Fibroblast of lung (primary cell): Measurements from ENCODE around the gene DISP3. TPM values are rescaled to one million over a fixed set of nuclear protein-coding genes. Genes with fewer than 3 reads are reported as not detected.

Experiments used
- DNase-seq, 2 donors: peaks; one replicate each; pipeline versions ENCODE4 v3.0.0 to v3.0.0-alpha.2; 2010; ENCODE audit warnings: low read depth in 2 of 2
- H2AFZ ChIP-seq: 2 replicates; pipeline ENCODE4 v1.5.1; 2012; ENCODE audit warnings: low read length, control low read depth, inconsistent platforms
- H3K27ac ChIP-seq: 2 replicates; pipeline ENCODE4 v1.5.1; 2011; ENCODE audit warnings: low read length, control low read depth; ENCODE audit not compliant: insufficient read depth
- H3K27me3 ChIP-seq: 2 replicates; pipeline ENCODE4 v1.5.1; 2011; ENCODE audit warnings: mild to moderate bottlenecking, low read length; ENCODE audit not compliant: control insufficient read depth, insufficient read depth
- H3K36me3 ChIP-seq: 2 replicates; pipeline ENCODE4 v1.5.1; 2011; ENCODE audit warnings: low read length; ENCODE audit not compliant: control insufficient read depth, insufficient read depth
- H3K4me1 ChIP-seq: 2 replicates; pipeline ENCODE4 v1.5.1; 2011; ENCODE audit warnings: low read length; ENCODE audit not compliant: control insufficient read depth, insufficient read depth; ENCODE audit errors: extremely low read depth
- H3K4me2 ChIP-seq: 2 replicates; pipeline ENCODE4 v1.5.1; 2011; ENCODE audit warnings: low read length, control low read depth; ENCODE audit not compliant: insufficient read depth; ENCODE audit errors: extremely low read depth
- H3K4me3 ChIP-seq, 4 experiments: fragments of 200-600 bp in 1 of 4; sonication (generic) in 1 of 4; replicated peaks in 1 of 4; 2 replicates each; pipeline ENCODE4 v1.5.1; 2011 to 2016; ENCODE audit warnings: low read length in 4 of 4, low read depth in 3 of 4, mild to moderate bottlenecking in 3 of 4, control low read depth in 2 of 4, inconsistent platforms in 1 of 4, mixed read lengths in 1 of 4; ENCODE audit not compliant: insufficient read depth in 1 of 4; ENCODE audit errors: control extremely low read depth in 1 of 4
- H3K79me2 ChIP-seq: 2 replicates; pipeline ENCODE4 v1.5.1; 2012; ENCODE audit warnings: mild to moderate bottlenecking, low read length, inconsistent platforms; ENCODE audit not compliant: control insufficient read depth, insufficient read depth
- H3K9ac ChIP-seq: 2 replicates; pipeline ENCODE4 v1.5.1; 2011; ENCODE audit warnings: mild to moderate bottlenecking, low read length, control low read depth; ENCODE audit not compliant: insufficient read depth
- H3K9me3 ChIP-seq: 2 replicates; pipeline ENCODE4 v1.5.1; 2012; ENCODE audit warnings: low read depth, low read length; ENCODE audit not compliant: control insufficient read depth, insufficient read depth
- H4K20me1 ChIP-seq: 2 replicates; pipeline ENCODE4 v1.5.1; 2011; ENCODE audit warnings: low read length; ENCODE audit not compliant: control insufficient read depth, insufficient read depth; ENCODE audit errors: extremely low read depth
- EZH2 ChIP-seq: IDR thresholded peaks from 2 replicates; pipeline ENCODE4 v1.5.1; 2012; ENCODE audit warnings: low read length, control low read depth, mild to moderate bottlenecking; ENCODE audit errors: missing control alignments
- polyA plus RNA-seq, 2 donors: library from polyadenylated mRNA; depleted of rRNA in 1 of 2; stranded (reverse) in 1 of 2; unstranded in 1 of 2; fragments of >200 nt; gene quantifications; 2 replicates each; pipeline ENCODE4 v1.2.1, GENCODE V29; 2011 to 2012; ENCODE audit warnings: missing spikeins in 1 of 2
- total RNA-seq: library from RNA; depleted of rRNA; stranded (reverse); fragments of >200 nt; gene quantifications from 2 replicates; pipeline ENCODE4 v1.2.1, GENCODE V29; 2014
- TF ChIP-seq, protein P1 (sequence below), 2 donors: IDR thresholded peaks in 1 of 2; conservative IDR thresholded peaks in 1 of 2; 1 replicate in 1 of 2; 2 replicates in 1 of 2; pipeline ENCODE4 v1.5.1; 2011 to 2012; ENCODE audit warnings: low read length in 2 of 2, control low read depth in 1 of 2, inconsistent platforms in 1 of 2, low read depth in 1 of 2, mild to moderate bottlenecking in 1 of 2

Gene DISP3
- total and polyA plus RNA-seq, 2 donors (not counting 1 experiment from before 2014, with no cell fraction given), result 0.02 TPM; not detected in 1

DNA sequence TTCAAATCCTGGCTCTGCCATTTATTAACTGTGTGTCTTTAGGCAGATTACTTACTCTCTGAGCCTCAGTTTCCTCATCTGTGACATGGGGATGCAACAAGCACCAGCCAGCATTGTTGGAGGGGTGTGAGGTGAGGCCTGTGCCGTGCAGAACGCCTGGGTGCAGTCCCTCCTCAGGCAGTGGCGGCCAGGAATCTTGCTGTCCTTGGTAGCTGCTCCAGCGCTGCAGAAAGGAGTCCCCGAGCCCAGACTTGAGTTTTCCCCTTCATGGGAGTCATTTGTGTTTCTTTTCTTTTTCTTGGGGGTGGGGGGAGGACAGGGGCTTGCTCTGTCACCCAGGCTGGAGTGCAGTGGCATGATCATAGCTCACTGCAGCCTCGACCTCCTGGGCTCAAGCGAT is 46.6 kb downstream of the DISP3 start:
- no peak for DNase-seq
- no peaks in the 10 kb centered on the region for H3K4me1 ChIP-seq
- H4K20me1 ChIP-seq, result no peaks in the 10 kb centered on the region
- no peak overlapping the region for H2AFZ ChIP-seq
- H3K4me3 ChIP-seq, result no peak overlapping the region
- H3K9ac ChIP-seq, result no peak overlapping the region
- H3K27me3 ChIP-seq, result no peaks in the 10 kb centered on the region
- H3K9me3 ChIP-seq, result no peaks in the 10 kb centered on the region
- H3K79me2 ChIP-seq, result no peaks in the 10 kb centered on the region
- H3K4me2 ChIP-seq, result no peak overlapping the region
- TF ChIP-seq EZH2, result no peak
- TF ChIP-seq, protein P1, sequence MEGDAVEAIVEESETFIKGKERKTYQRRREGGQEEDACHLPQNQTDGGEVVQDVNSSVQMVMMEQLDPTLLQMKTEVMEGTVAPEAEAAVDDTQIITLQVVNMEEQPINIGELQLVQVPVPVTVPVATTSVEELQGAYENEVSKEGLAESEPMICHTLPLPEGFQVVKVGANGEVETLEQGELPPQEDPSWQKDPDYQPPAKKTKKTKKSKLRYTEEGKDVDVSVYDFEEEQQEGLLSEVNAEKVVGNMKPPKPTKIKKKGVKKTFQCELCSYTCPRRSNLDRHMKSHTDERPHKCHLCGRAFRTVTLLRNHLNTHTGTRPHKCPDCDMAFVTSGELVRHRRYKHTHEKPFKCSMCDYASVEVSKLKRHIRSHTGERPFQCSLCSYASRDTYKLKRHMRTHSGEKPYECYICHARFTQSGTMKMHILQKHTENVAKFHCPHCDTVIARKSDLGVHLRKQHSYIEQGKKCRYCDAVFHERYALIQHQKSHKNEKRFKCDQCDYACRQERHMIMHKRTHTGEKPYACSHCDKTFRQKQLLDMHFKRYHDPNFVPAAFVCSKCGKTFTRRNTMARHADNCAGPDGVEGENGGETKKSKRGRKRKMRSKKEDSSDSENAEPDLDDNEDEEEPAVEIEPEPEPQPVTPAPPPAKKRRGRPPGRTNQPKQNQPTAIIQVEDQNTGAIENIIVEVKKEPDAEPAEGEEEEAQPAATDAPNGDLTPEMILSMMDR (conservative IDR thresholded peaks at IDR 0.05 in 1 of 2, IDR thresholded peaks at IDR 0.05 in 1 of 2; ENCODE audit: low read depth in 1 of 2, low read length in 2 of 2), result no peak
- no peaks in the 10 kb centered on the region for H3K36me3 ChIP-seq
- H3K27ac ChIP-seq, result no peak overlapping the region

DNA sequence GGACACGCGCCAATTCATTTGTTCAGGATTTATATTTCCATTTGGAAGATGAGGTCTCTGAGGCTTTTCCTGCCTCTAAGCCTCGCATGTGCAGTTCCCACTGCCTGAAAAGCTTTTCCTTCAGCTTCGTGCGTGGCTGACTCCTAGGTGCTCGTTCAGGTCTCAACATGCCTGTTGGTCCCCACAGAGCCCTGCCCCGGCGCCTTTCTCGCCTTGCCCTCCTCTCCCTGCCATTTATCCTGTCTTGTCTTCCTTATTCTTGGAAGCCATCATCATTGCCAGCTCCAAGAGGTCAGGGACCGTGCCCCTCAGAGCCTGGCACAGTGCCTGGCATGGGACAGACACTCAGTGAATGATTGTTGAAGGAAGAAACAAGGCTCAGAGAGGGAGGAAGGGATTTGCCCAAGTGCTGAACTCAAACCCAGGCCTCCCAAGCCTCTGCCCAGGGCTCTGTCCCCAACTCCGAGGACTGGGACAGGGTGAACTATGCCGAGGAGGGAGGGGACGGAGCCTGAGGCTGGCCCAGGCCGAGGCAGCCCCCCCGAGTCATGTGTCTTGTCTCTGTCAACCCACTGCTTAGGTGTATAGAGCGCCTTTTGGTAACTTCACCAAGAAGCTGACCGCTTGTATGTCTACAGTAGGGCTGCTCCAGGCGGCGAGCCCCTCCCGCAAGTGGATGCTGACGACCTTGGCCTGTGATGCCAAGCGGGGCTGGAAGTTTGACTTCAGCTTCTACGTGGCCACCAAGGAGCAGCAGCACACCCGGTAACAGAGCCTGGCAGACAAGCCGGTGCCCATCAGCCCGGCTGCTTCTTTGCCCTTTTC is 47.3 kb downstream of the DISP3 start:
- Histone ChIP-seq H3K36me3 (no peaks in the 10 kb centered on the region), H3K4me1 (no peaks in the 10 kb centered on the region), H3K27ac (no peak overlapping the region), H3K4me3 (no peak overlapping the region), H3K79me2 (no peaks in the 10 kb centered on the region), H3K4me2 (no peak overlapping the region), H3K9ac (no peak overlapping the region), H4K20me1 (no peaks in the 10 kb centered on the region), H3K27me3 (no peaks in the 10 kb centered on the region), H2AFZ (no peak overlapping the region), H3K9me3 (no peaks in the 10 kb centered on the region)
- TF ChIP-seq, protein P1 (conservative IDR thresholded peaks at IDR 0.05 in 1 of 2, IDR thresholded peaks at IDR 0.05 in 1 of 2; ENCODE audit: low read depth in 1 of 2, low read length in 2 of 2), result no peak
- no peak for TF ChIP-seq EZH2
- DNase-seq, result no peak

DNA sequence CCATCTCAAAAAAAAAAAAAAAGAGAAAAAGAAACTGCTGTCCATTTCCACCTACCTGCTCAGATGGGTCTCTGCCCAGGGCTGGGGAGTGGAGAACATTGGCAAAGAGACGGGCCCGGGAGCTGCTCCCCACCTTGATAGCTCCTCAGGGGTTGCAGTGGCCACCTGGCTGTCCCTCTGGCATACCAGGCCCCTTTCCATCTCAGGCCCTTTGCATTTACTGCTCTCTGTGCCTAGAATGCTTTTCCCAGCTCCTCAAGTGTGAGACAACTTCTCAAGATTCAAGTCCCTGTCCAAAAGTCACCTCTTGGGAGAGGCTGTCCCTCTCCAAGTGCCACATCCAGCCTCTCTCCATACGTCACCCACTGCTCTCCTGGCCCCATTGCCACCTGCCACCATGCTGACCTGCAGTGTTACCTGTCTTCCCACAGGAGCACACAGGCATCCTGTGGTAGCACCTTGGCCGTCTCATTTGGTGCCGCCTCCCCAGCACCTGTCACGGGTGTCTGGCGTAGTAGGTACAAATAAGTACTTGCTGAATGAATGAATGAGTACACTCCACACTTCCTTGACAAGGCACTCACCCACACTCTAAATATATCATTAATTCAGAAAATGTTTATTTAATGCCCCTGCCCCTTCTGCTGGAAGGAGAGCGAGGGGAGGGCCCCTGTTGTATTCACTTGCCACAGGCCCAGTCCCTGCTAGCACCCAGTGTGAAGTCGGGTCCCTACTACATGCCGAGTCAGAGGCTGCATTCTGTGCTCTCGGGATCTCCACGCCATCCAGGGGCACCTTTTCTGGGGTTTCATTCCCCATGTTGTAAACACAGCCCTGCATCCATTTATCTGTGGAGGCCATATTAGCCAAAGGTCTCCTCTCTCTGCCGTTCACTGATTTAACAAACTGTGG is 48.8 kb downstream of the DISP3 start:
- no peaks in the 10 kb centered on the region for H3K9me3 ChIP-seq
- H2AFZ ChIP-seq, result no peak overlapping the region
- no peak overlapping the region for H3K27ac ChIP-seq
- H3K4me1 ChIP-seq, result no peaks in the 10 kb centered on the region
- H3K36me3 ChIP-seq, result no peaks in the 10 kb centered on the region
- no peaks in the 10 kb centered on the region for H3K27me3 ChIP-seq
- no peaks in the 10 kb centered on the region for H4K20me1 ChIP-seq
- H3K79me2 ChIP-seq, result no peaks in the 10 kb centered on the region
- no peak overlapping the region for H3K9ac ChIP-seq
- H3K4me2 ChIP-seq, result no peak overlapping the region
- TF ChIP-seq, protein P1 (conservative IDR thresholded peaks at IDR 0.05 in 1 of 2, IDR thresholded peaks at IDR 0.05 in 1 of 2; ENCODE audit: low read depth in 1 of 2, low read length in 2 of 2), result no peak
- no peak for TF ChIP-seq EZH2
- no peak for DNase-seq
- H3K4me3 ChIP-seq, result no peak overlapping the region
